GM19455 (cell line): Measurements from ENCODE around the gene GRIP1.
"Not testable (repeated sequence)": the region's sequence is repeated elsewhere in the genome, so short reads cannot be mapped to it uniquely, and the experiment has no call there.

Experiments used
- ATAC-seq: cut with Tn5 transposase; IDR thresholded peaks from one replicate; pipeline ENCODE4 v1.9.1; 2021; ENCODE audit not compliant: unreplicated experiment

The GRIP1 gene

DNA sequence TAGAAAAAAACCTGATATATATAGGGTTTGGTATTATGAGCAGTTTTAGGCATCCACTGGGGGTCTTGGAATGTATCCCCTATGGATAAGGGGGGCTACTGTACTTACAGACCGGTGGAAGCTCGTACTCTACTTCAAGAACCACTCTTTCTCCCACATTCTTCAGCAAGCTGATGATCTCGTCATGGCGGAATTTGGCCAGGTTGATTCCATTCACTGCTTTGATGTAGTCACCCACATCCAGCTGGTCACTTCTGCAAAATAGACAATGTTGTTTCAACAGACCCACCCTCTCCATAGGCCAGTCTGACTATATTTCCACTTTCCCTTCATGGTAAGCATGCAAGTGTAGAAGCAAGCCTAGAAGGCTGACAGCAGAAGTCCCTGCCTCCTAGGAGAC, 139.9 kb downstream of the GRIP1 start:
- ATAC-seq, result no peak

DNA sequence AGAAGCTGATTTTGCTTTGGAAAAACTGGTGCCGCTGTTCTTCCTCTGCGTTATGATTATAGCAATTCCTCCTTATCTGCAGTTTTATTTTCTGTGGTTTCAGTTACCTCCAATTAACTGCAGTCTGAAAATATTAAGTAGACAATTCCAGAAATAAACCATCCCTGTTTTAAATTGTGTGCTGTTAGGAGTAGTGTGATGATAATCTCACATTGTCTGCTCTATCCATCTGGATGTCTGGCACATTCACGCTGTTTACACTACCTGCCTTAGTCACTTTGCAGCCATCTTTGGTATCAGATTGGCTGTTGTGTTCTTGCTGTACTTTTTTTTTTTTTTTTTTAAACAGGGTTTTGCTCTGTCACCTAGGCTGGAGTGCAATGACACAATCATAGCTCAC, 141.0 kb downstream of the GRIP1 start:
- ATAC-seq, result no peak

DNA sequence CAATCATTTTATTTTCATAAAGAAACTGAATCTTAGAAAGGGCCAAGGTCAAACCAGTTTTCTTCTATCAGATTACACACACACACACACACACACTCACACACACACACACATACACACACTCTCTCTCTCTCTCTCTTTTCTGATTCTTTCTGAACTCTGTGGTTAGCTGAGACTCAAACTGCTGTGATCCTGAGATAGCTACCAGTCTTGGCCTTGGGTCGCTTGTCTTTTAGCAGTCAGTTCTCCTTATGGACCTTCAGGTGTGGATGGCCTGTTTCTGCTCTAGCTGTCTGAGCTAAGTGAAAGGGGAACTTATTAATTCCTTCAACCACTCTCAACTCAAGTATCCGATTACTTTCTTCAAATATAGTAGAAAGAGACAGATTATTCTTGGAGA, 145.1 kb downstream of the GRIP1 start:
- no peak for ATAC-seq

DNA sequence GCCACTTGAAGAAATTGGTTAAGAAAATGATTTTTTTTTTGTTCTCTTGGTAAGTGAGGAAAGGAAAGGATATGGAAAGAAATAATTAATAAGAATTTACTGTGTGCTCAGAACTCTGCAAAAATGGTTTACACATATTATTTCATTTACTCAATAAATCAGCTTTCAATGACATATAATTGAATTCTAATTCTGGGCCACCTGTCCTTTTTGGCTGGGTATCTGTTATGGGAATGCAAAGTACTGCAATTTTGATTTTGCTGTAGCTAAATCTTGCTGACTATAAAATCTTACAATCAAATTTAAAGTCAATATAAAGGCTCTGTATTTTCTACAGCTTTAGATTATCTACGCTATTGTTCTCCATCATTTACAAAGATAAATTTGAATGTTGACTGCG, 147.1 kb downstream of the GRIP1 start:
- ATAC-seq, result no peak

DNA sequence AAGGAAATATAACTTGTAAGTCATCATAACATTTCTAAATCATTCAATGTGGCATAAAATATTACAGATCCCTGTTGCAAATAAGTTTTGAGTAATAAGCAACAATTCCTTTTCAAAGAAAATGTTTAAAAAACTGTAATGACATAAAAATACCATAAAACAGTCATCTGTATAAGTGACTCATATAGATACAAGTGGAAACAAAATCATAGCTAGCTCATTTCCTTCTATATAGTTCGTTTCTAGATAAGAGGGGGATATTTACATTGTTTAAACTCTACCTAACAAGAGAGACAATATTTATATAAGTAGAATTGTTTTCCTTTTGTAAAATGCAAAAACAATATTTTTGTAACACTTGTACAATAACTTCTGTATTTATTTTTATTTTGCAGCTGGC, 148.9 kb downstream of the GRIP1 start:
- ATAC-seq, result no peak

DNA sequence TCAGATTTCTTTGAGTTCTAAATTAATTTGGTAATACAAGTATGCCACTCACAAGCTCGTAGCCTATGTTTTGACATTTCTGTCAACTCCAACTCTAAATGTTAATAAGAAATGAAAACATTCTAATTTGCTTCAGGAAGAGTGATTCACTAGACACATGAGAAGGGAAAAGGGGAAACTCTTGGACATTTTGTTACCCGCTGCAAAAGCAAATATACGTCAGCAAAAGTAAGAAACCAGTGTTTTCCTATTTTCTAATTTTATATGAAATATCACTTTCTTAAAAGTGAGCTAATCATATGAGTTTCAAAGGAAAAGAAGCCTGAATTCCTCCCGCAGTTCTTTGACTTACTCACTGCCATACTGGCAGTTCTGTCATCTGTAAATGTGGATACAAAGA, 162.3 kb downstream of the GRIP1 start:
- ATAC-seq, result no peak

DNA sequence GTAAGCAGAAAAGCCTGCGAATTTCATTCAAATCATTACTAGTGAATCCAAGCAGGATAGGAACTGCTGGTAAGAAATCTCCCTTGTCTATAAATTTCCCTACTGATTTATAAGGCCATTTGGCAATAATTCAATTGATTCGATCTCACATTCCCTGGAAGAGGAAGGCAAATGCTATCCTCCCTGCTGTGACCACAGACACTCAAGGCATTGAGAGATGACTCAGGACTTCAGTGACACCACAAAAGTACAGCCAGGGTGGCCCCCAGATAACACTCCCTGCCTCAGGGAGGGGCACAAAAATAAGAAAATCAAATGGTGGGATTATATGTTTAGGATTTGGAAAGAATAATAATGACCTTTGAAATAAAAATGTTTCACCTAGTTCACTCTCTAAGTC, 162.7 kb downstream of the GRIP1 start:
- no peak for ATAC-seq

DNA sequence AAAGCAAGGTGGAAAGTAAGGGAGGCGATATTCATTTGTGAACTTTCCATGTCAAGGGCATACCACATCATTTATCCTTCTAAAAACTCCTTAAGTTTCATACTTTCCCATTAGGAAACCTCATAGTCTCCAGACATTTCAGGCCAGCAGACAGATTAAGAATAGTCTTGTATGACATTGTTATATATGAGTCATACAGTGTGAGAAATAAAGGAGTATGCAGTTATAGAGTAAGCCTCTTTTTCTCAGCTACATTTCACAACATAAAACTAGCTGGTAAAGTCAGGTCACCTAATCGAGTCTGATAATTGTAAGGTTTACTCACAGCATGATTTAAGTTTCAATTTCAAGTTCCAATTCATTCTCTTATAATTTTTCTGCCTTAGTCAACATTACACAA, 164.3 kb downstream of the GRIP1 start:
- ATAC-seq, result no peak

DNA sequence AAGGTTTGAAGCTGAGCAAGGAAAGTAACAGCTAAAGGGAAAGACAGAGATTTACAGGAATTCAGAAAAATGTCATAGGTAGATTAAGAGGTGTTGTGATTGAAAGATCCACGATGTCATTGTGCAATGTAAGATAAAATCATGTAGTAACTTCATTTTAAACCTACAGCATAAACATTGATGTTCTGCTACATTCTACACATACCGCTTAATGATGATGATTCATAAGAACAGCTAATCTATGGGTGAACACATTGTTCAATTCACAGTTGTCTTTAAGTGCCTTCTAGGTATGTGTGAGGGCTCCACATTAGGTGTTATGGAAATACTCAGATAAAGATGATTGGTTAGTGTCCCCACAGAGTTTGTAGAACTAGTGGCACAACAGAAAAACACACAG, 170.9 kb downstream of the GRIP1 start:
- no peak for ATAC-seq

DNA sequence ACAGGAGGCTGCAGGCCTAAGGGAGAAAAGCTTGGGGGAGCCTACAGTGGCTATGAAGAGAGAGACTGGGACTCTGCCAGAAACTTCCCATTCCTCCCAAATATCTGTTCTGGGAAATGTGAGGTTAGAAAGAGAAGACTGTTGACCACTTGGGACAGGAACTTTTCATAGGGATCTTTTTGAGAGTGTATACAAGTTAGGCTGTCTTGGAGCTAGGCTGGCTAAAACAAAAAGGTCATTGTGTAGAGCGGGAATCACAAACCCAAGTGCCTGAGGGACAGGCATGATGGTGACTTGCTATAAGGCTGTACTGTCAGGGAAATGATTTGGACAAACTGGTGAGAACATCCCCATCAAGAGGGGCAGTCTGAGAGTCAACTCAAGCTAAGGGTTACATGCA, 175.1 kb downstream of the GRIP1 start:
- ATAC-seq, result no peak

DNA sequence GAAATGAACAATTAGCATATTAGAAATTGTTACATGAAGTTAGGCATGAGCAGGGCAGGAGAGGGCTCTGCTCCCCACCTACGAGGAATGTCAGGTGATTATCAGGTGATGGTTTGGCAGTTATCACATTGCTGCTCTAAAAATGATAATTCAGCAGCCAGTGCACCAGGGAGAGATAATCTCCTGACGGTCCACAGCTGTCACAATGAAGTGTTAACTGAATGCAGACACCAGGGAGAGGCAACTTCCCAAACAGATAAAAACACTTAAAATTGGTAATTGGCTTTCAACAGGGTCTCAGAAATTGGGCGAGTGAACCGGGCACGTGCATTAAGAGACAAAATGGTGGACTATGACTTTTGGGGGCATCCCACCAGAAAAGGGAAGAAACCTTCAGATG, 176.0 kb downstream of the GRIP1 start:
- no peak for ATAC-seq

DNA sequence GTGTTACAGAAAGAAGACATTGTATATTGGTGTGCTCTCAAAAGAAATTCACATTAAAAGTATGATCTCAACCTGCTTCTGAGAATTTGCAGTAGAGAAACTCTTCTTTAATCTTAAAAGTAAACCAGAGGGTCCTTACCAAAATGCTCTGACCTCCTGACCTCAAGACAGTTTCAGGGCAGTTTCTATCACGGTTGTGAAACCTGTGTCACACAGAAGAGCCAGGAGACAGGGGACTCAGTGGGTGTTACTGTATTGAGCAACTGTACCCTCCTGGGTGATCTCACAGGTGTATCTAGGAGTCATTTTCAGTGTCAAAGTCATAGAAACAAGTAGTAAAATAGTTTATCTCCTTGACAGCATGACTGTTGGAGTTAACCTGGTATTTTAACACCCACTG, 178.0 kb downstream of the GRIP1 start:
- ATAC-seq, result peak; percentile 98

DNA sequence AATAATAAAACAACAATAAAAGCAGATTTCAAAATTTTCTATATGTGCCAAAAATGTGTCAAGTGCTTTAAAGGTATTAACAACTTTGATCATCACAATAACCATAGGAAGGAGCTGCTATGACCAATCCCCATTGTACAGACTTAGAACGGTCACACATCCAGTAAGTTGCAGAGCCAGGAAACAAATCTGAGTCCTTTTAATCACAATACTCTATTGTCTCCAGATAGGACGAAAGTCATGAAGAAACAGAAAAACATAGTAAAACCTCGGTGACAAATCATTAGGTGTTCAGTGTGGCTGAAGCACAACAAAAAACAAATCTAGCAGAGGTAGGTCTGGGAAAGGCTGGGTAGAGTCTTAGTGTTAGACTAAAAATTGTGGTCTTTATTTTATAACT, 178.8 kb downstream of the GRIP1 start:
- ATAC-seq, result no peak

DNA sequence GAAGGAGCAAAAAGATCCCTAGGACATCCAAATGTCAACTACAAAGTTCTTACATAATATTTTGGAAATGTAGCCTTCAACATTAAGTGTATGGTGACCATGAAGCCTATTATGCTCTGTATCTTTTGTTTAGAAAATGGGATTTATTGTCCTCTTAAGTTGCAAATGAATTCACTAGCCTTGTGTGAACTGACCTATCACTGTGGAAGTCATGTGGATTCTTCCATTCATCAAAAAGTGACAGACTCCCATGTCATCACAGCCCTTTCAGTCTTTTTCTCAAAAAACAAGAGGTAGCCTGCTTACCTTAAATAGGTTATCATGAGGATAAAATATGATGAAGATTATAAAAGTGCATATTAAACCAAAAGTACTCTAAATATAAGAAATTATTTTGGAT, 179.9 kb downstream of the GRIP1 start:
- no peak for ATAC-seq

DNA sequence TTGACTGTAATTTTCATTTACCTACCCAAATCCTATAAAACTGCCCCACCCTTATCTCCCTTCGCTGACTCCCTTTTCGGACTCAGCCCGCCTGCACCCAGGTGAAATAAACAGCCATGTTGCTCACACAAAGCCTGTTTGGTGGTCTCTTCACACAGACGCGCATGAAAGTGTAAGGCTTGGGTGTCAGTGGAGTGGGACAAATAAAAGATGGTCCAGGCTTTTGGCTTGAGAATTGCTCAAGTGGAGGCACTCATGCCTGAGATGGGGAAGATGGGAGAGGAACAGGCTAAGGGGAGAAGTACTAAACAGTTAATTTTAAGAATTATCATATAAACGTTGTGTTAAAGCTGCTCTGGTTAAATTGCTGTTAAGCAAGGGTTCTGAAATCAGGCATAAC, 180.8 kb downstream of the GRIP1 start:
- not testable (repeated sequence) for ATAC-seq

DNA sequence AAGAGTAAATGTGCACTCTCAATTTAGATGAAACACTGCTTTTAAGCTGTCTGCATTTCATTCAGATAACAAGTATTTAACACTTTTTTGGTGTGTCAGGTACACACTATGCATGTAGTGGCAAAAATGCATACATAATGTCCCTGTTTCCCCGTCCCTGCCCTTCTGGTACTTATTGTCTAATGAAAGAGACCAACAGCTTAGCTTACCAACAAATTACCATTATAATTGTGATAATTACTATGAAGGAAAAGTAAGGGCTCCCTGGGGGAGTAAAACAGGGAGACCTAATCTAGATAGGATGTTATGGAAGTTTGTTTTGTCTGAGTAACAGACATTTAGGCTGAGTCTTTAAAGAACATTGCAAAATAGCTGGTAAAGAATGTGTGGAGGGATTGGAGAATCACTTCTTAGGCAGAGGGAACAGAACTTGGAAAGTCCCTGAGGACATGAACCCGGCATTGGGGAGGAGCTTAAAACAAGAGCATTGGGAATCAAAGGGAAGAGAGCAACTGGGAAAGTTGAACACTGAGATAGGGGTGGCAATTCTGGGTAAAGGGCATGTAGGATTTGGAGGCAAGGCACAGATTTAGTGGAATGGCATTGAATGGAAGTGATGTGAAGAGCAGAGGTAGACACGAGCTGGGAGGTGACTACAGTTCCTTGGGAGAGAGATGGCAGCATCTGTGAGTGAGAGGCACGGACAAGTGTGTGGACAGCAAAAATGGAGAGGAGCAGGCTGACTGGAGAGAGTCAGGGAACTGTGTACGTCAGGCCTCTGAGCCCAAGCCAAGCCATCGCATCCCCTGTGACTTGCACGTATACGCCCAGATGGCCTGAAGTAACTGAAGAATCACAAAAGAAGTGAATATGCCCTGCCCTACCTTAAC, 181.6 kb downstream of the GRIP1 start:
- no peak for ATAC-seq

DNA sequence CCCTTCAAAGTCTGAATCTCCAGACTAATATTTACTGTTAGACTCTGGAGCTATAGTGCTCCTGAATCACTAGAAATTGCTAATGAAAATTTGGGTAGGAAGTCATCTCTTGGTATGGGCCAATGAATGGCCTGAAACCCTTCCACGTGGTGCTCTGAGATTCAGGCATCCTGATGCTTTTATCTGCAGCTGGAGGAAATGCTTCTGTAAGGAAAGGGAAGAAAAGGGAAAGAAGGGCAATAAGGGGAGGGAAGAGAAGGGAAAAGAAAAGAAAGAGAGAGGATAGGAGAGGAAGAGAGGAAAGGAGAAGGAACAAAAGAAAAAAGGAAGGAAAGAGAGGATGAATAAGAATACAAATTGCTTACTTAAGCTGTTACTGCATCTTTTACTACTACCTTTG, 182.3 kb downstream of the GRIP1 start:
- no peak for ATAC-seq

DNA sequence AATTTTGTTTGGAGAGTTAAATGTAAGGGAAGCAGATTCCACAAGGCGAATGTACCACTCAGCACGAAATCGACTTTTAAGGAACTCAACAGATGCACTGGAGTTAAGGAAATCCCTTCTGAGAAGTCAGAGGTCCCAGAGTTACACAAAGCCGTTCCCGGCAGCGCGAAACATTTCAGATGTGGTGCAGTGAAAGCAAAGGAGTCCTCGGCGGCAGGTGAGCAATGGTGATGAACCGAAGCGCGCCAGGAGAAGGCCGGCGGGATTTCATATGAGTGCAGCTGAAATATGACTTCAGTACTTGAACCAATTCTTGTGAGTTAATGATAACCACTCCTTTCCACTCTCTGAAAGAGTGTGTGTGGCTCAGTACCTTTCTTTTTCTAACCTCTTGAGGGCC, 183.2 kb downstream of the GRIP1 start:
- ATAC-seq, result no peak

DNA sequence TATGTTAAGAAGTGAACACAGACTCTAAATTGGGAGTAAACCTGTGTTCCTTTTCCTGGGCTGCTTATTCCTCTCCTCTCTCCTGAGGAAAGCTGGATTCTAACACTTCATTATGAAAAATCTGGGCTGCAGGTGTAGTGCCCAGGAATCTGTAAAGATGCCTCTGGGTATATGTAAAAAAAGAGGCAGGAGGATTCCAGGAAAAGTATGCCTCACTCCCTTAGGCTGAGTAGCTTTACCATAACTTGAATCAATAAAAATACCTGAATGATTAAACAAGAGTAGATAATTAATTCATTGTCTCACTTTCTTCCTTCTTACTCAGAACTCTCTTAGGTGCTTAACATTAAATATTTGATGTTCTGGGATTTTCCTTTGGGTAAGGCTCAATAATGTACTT, 185.1 kb downstream of the GRIP1 start:
- ATAC-seq, result no peak

DNA sequence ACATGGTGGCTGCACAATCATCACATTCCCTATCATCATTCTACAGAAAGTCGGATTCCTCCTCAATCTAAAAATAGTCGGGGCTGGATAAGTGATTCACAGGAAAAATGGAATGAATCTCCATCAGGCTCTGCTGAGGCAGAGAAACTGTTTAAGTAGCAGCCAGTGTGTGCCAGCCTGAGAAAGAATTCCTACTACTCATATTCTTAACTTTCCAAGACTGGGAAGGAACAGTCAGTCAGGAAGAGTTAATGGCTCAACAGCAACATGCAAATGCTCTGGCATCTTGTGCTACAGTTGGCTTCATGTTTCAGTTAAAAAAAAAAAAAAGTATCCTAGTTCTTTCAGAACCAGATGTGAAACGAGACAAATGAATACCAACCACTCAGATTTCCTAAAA, 187.0 kb downstream of the GRIP1 start:
- no peak for ATAC-seq

DNA sequence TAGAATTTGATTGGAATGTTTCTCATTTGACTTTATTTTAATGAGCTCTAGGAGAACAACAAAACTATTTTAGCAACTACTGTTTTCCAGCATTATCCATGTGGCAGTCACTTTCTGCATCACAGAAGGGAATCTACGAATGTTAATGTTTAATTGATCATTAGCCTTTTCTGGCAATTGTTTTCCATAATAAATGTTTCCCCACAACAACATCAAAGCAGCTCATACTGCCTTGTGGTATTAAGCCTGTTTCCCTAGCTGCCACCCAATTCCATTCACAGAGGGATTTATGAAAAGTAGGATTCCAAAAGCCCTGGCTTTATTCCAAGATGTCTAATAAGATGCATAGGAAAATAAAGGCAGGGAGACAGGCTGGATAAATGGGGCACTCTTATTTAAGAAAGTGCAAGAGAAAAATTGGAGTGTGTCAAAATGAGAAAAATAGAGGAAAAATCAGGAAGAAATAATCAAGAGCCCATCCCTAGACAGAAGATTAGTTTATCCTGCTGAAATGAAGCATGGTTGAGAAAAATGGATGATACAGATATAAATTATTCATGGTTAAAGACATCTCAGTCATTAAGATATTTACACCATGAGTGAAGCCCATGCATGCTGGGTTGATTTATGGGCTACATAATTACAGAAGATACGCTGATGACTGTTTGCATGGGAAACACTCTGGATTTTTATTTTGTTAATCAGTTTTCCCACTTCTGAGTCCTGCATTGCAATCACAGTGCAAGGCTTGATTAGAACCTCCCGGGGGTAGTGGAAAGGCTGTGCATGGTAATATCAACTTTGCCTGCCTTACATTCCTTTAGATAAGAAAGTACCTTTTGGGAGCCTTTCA, 196.3 kb downstream of the GRIP1 start:
- ATAC-seq, result no peak

DNA sequence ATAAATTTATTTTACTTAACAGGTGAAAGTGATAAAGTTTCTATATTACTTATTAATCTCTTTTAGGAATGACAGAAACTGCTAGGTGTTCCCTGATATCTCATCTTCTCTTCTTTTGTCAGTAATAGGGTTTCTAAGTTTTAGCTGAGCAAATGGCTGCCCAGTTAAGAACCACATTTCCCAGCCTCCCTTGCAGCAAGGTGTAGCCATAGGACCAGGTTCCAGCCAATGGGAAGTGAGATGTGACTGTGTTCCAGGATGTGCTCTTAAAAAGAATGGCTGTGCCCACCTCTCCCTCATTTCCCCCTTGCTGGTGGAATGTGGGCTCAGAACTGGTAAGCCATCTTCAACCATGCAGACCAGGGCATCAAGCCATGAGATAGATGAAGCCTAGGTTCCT, 210.9 kb downstream of the GRIP1 start:
- ATAC-seq, result no peak
